Stimulated activated CD8-positive, alpha-beta memory T cell treated with anti-CD3 and anti-CD28 coated beads, Interleukin-15, amount 100 ng/mL, for 4 hours (primary cell): ENCODE data around the gene KRTAP5-1.
"Not testable (repeated sequence)": the region's sequence is repeated elsewhere in the genome, so short reads cannot be mapped to it uniquely, and the experiment has no call there.

Source experiments
- DNase-seq, 2 donors: peaks; one replicate each; pipeline ENCODE4 v3.0.0-alpha.2; 2020; ENCODE audit warnings: low read depth in 2 of 2

The KRTAP5-1 gene

GRCh38 chr11:1584661-1585370 is at the start of gene KRTAP5-1:
KRTAP5-1 (minus strand) TSS chr11:1585283; CDS start chr11:1585249, 34 bp downstream.
- DNase-seq: not testable (repeated sequence)

DNA sequence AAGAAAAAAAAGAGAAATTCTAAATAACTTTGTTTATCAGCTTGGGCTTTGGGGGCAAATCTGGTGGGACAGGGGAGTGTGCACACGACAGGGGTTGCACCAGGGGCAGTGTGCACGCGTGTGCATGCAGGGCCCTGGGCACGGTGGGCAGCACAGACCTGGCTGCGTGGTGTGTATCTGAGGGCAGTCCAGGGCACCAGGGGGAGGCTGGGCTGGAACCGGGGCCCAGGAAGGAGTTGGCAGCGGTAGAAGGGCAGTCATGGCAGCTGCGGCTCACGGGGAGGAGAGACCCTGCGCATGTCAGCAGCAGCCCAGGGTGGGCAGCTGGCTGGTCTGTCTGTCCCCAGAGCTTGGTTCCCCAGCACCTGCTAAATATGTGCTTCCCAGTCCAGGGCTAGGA is 48.8 kb upstream of the KRTAP5-1 start:
- no peak for DNase-seq

- DNase-seq: no peak
Observed at GRCh38 chr11:1632053-1632714, 47.1 kb upstream of the KRTAP5-1 start.

- DNase-seq: no peak
Observed at GRCh38 chr11:1631066-1631568, 46.0 kb upstream of the KRTAP5-1 start.

DNA sequence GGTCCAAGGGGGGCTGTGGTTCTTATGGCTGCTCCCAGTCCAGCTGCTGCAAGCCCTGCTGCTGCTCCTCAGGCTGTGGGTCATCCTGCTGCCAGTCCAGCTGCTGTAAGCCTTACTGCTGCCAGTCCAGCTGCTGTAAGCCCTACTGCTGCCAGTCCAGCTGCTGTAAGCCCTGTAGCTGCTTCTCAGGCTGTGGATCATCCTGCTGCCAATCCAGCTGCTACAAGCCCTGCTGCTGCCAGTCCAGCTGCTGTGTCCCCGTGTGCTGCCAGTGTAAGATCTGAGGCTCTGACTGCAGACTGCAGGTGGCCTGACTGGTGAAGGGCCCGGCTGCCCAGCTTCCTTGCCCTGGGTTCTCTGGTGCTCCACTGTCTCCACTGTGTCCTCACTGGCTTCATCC is 45.2 kb upstream of the KRTAP5-1 start:
- DNase-seq: no peak

DNA sequence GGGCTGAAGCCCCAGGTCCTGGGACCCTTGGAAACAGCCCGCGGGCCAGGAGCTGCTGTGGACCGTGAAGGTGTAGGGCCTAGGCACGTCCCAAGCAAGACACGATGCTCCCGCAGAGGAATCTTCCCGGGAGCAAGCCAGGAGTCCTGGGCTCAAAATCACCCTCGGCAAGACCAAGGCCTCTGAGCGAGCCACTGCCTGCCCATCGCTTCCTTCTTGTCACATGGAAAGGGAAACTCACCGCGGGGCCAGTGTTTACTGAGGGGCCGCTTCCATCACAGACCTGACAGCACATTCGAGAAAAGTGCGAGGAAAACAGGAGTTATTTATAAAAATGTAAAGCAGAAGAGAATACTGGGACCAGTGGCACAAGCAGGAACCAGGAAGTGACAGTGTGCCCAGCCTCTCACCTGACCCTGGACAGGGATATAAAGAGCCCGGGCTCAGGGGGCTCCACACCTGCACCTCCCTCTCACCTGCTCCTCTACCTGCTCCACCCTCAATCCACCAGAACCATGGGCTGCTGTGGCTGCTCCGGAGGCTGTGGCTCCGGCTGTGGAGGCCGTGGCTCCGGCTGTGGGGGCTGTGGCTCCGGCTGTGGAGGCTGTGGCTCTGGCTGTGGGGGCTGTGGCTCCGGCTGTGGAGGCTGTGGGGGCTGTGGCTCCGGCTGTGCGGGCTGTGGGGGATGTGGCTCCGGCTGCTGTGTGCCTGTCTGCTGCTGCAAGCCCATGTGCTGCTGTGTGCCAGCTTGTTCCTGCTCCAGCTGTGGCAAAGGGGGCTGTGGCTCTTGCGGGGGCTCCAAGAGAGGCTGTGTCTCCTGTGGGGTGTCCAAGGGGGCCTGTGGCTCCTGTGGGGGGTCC is 44.5 kb upstream of the KRTAP5-1 start, which contains the start of gene KRTAP5-5:
KRTAP5-5 (plus strand) TSS at position 450 of the 860 bp plus-strand sequence; CDS start at position 516, 66 bp downstream.
- no peak for DNase-seq

GRCh38 chr11:1628506-1629325 is 43.6 kb upstream of the KRTAP5-1 start:
- peak; percentile 6 to 12 for DNase-seq

GRCh38 chr11:1625541-1625940 is 40.5 kb upstream of the KRTAP5-1 start:
- DNase-seq: no peak

DNA sequence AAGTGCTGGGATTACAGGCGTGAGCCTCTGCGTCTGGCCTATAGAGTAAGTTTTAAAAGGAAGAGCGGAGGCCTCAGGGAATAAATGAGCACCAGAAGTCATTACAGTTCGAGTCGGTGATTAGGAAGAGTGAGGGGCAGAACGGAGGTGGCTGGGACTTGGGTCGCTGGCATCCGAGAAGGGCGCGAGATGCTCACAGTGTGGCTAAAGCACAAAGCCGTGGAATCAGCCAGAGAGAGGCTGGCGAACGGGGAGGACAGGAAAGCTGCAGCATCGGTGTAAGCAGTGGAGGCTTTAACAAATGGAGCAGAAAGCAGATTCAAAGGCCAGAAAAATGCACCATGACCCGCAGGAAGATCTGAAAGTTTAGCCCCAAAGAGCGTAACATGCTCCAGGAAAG is 39.5 kb upstream of the KRTAP5-1 start:
- no peak for DNase-seq

- DNase-seq: no peak
Observed at GRCh38 chr11:1623716-1624115, 38.6 kb upstream of the KRTAP5-1 start.

DNA sequence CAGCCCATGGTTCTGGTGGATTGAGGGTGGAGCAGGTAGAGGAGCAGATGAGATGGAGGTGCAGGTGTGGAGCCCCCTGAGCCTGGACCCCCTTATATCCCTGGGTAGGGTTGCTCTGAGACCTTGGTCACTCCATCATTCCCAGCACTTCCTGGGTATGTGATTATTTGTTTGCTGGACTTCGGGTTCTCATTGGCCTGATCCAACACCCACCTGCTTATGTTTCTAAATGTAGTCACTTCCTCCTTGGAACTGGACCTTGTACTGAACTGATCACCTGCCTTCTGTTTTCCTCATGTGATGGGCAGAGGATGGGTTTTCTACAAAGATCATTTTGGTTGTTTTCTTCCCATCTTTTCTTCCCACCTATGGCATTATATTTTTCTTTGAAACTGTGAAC is 37.0 kb upstream of the KRTAP5-1 start, which contains the start of gene KRTAP5-4:
KRTAP5-4 (minus strand) TSS at position 53 of the 400 bp plus-strand sequence; CDS start at position 8, 45 bp downstream.
- DNase-seq: no peak

DNA sequence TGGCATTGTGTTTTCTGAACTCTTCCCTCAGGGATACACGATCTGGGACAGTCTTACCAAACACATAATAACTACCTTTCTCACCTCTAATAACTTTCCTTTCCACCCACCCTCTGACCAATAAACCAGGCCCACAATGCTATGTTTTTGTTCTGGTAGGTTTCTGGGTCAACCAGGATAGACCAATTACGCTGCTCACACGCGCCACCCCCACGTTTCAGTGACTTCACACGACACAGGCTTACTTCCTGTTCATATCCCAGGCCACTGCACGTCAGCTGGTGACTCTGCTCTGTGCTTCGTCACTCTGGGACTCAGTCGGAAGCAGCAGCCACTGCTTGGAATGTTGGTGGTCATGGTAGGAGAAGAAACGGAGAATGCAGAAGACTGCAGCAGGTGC is 34.4 kb upstream of the KRTAP5-1 start:
- no peak for DNase-seq

DNA sequence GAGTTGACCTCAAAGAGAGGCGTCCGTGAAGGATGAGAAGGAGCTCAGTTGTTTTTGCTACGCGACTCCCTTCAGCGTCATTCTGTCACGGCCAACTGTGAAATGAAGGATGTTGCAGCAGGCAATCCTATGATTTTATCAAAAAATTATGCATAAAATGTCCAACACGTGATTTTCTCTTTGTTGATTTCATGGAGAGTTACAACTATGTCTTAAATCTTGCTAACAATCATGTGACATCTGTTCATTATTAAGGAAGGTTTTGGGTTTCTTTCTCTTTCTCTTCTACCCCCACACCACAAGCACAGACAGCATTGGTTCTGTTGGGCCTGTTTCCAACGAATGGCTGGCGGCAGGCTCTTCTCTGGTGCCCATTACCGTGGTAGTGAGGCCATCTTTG is 33.1 kb upstream of the KRTAP5-1 start:
- DNase-seq: no peak

GRCh38 chr11:1608363-1608762 is 23.3 kb upstream of the KRTAP5-1 start, which contains the start of gene KRTAP5-3:
KRTAP5-3 (minus strand) TSS chr11:1608463; CDS start chr11:1608385, 78 bp downstream.
- no peak for DNase-seq

DNA sequence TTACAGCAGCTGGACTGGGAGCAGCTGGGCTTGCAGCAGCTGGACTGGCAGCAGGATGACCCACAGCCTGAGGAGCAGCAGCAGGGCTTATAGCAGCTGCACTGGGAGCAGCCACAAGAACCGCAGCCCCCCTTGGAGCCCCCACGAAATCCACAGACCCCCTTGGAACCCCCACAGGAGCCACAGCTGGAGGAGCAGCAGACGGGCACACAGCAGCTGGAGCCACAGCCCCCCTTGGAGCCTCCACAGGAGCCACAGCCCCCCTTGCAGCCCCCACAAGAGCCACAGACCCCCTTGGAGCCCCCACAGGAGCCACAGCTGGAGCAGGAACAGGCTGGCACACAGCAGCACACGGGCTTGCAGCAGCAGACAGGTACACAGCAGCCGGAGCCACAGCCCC is 22.8 kb upstream of the KRTAP5-1 start:
- DNase-seq: not testable (repeated sequence)

DNA sequence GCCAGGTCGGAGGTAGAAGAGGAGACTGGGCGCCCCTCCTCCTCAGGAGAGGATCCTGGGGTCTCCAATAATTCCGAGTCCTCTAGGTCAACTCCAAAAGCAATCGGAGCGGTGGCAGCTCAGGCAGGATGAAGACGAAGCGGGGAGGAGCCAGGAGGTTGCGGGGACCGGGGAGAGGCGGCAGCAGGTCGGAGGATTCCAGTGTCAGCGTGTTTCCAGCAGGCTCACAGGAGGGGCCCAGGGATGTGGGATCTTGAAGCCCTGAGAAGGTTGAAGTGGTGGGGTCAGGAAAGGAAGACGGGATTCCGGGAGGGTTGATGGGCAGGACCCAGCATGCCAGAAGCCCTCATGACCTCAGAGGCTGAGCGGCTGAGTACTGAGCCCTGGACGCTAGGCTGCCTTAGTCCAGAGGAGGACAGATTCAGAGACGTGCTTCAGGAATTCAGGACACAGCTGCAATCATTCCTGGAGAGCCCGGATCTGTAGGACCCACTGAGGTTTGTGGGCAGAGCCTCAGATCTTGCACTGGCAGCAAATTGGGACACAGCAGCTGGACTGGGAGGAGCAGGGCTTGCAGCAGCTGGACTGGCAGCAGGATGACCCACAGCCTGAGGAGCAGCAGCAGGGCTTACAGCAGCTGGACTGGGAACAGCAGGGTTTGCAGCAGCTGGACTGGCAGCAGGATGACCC is 22.2 kb upstream of the KRTAP5-1 start:
- not testable (repeated sequence) for DNase-seq

DNA sequence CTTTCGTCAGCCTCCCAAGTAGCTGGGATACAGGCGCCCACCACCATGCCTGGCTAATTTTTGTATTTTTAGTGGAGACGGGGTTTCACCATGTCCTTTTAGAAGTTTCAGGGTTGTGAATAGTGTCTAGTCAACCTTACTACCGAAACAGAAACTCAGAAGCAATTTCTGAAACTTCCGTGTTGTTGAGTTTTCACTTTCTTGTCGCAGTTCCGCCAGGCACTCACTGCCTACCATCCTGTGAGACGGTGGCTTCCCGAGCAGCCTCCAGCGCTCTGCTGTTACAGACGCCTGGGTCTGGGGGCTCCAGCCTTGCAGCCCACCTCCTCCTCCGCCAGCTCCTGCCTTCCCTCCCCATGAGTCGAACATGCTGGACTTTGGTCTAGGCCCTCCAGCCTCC is 20.8 kb upstream of the KRTAP5-1 start:
- not testable (repeated sequence) for DNase-seq

- DNase-seq: no peak
Observed at GRCh38 chr11:1604711-1605110, 19.6 kb upstream of the KRTAP5-1 start.

DNA sequence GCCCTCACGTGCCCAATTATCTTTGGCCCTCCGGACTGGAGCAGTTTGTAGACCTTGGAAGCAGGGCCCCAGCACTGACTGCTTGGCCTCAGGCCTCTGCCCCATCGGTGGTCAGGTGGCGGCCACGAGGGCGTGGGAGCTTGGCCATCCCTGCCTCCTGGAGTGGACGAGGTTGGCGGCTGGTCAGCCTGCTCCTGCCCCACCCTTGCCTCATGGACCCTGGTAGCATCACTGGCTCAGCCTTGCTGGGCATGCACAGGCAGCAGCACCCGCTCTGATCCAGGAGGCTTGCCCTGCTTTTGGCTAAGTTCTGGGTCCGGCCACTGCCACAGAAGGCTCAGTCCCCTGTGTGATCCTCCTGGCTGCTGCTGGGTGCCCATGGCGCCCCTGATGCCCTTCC is 19.1 kb upstream of the KRTAP5-1 start:
- no peak for DNase-seq

GRCh38 chr11:1603629-1604028 is 18.5 kb upstream of the KRTAP5-1 start:
- no peak for DNase-seq
